MCF 10A (cell line): ENCODE results near the gene CXCL12. TPM values are rescaled to one million over a fixed set of nuclear protein-coding genes. Genes with fewer than 3 reads are reported as not detected.

ENCODE experiments used
- BruUV-seq: library from RNA; stranded (reverse); fragments of 400-500 nt; replicated peaks from 2 replicates; lab custom pipeline; 2021; lab: Mats Ljungman, UMichigan
- CTCF ChIA-PET: fragments of 300-600 bp; sonication (Branson Sonifier 250); formaldehyde crosslinking; extraction: SDS; loops from one replicate; lab custom pipeline; 2021; ENCODE audit warnings: antibody characterized with exemption, inconsistent platforms; lab: Yijun Ruan, JAX
- POLR2A ChIA-PET: fragments of 300-600, 350-650 bp; sonication (Branson Sonifier 250); formaldehyde crosslinking; extraction: SDS; loops from one replicate; lab custom pipeline; 2020; ENCODE audit warnings: antibody characterized with exemption, inconsistent platforms; lab: Yijun Ruan, JAX
- DNase-seq: peaks from one replicate; pipeline ENCODE4 v3.0.0-alpha.2; 2018; ENCODE audit not compliant: unreplicated experiment
- H3K27ac Mint-ChIP-seq: one replicate; pipeline ENCODE4 v1.8.0; 2022; ENCODE audit warnings: mild to moderate bottlenecking, low read depth, mixed read lengths; ENCODE audit not compliant: unreplicated experiment
- H3K27me3 Mint-ChIP-seq: one replicate; pipeline ENCODE4 v1.8.0; 2022; ENCODE audit warnings: mixed read lengths; ENCODE audit not compliant: insufficient read depth, unreplicated experiment
- H3K36me3 Mint-ChIP-seq: one replicate; pipeline ENCODE4 v1.8.0; 2022; ENCODE audit warnings: mild to moderate bottlenecking, moderate library complexity, mixed read lengths; ENCODE audit not compliant: insufficient read depth, unreplicated experiment
- H3K4me1 Mint-ChIP-seq: one replicate; pipeline ENCODE4 v1.8.0; 2022; ENCODE audit warnings: mixed read lengths; ENCODE audit not compliant: insufficient read depth, unreplicated experiment
- H3K4me3 Mint-ChIP-seq: one replicate; pipeline ENCODE4 v1.8.0; 2022; ENCODE audit warnings: mild to moderate bottlenecking, moderate library complexity, mixed read lengths; ENCODE audit not compliant: unreplicated experiment
- H3K9me3 Mint-ChIP-seq: one replicate; pipeline ENCODE4 v1.8.0; 2022; ENCODE audit warnings: mixed read lengths; ENCODE audit not compliant: unreplicated experiment
- intact Hi-C: fragments of 100-400 bp; cut with micrococcal nuclease; formaldehyde crosslinking; loops from 2 replicates; pipeline ENCODE4 v1.14.1; 2022
- total RNA-seq: library from RNA; stranded (reverse); gene quantifications from 2 replicates; pipeline ENCODE4 v1.2.3, GENCODE V29; 2022
- TF ChIP-seq, protein P1 (sequence below): fragments of 200-600 bp; IDR thresholded peaks from one replicate; pipeline ENCODE4 v1.8.0; 2022; ENCODE audit warnings: antibody characterized with exemption, mild to moderate bottlenecking; ENCODE audit not compliant: unreplicated experiment

Gene CXCL12
- total RNA-seq, 1 experiment from 2014 or later = not detected

DNA sequence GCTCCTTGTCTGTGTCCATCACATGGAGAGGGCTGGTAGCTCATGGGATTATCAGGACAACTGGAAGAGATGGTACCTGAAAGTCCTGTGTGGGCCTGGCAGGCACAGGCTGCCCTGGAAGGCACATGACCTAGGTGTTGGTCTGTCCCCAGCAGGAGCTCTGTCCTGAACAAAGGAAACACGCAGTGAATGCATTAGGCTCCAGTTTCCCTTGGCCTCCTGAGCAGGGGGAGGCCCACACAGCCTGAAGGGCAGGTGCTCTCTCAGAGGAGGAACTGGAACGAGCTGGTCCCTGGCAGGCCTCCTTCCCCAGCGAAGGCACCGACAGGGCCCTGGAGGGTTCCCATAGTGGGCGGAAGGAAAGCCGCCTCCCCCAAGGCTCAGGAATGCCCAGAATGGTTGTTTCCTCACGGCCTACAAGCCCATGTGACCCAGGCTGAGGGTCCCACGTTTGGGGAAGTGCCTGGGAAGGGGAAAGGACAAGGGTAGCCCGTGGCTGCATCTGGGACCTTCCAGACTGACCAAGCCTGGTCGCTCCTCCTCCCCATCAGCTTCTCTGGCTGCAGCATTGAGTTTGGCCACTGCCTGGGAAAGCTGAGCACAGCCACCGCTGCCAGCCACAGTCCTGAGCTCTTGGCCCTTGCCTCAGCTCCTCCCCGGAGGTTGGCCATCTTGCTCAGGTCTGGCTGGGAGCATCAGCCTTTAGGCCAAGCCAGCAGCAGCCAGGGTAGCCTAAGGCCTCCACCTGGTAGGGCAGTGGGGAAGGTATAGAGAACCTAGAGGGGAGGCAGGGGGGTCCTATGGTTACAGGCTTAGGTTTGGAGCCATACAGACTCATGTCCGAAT, 21.8 kb downstream of the CXCL12 start:
- Mint-ChIP-seq H3K4me1 (no peaks in the 10 kb centered on the region), H3K27ac (no peak overlapping the region), H3K4me3 (no peak overlapping the region), H3K9me3 (no peaks in the 10 kb centered on the region), H3K27me3 (peaks cover 44% of the 10 kb centered on the region), H3K36me3 (no peaks in the 10 kb centered on the region)
- CTCF ChIA-PET = interaction anchor here (0.6 kb wide), 1 partner anchor 103 kb away, joined by 3 read pairs; no protein-coding TSS in a partner anchor
- DNase-seq = no peak
- TF ChIP-seq, protein P1, sequence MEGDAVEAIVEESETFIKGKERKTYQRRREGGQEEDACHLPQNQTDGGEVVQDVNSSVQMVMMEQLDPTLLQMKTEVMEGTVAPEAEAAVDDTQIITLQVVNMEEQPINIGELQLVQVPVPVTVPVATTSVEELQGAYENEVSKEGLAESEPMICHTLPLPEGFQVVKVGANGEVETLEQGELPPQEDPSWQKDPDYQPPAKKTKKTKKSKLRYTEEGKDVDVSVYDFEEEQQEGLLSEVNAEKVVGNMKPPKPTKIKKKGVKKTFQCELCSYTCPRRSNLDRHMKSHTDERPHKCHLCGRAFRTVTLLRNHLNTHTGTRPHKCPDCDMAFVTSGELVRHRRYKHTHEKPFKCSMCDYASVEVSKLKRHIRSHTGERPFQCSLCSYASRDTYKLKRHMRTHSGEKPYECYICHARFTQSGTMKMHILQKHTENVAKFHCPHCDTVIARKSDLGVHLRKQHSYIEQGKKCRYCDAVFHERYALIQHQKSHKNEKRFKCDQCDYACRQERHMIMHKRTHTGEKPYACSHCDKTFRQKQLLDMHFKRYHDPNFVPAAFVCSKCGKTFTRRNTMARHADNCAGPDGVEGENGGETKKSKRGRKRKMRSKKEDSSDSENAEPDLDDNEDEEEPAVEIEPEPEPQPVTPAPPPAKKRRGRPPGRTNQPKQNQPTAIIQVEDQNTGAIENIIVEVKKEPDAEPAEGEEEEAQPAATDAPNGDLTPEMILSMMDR = no peak
- intact Hi-C loops = no loop called here
- POLR2A ChIA-PET = no interaction called here
- BruUV-seq = no TSS peak

DNA sequence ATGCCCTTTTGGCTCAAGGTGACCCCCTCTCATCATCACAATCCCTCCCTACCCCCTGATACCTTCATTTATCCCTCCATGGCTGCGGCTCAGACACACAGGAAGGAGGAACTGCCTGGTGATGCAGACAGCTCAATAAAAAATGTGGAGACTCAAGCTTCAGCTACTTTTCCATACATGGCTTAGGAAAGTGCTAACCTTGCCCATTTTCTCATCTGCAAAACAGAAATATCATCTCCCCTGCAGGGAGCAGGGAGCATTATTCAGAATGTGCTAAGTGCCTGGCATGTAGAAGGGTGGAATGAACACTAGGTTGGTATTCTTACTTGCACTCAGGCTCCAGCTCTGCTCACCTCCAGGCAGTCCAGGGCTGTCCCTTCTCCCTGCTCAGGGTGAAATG, 23.8 kb downstream of the CXCL12 start:
- ChIA-PET POLR2A (no interaction called here), CTCF (interaction anchor here (1.5 kb wide), 1 partner anchor 690 kb away, joined by 3 read pairs; no protein-coding TSS in a partner anchor)
- Mint-ChIP-seq H3K36me3 (no peaks in the 10 kb centered on the region), H3K4me1 (peaks cover 9% of the 10 kb centered on the region), H3K27me3 (peaks cover 42% of the 10 kb centered on the region), H3K9me3 (no peaks in the 10 kb centered on the region), H3K27ac (no peak overlapping the region), H3K4me3 (no peak overlapping the region)
- DNase-seq = no peak
- TF ChIP-seq, protein P1 = no peak
- no TSS peak for BruUV-seq
- intact Hi-C loops = no loop called here

DNA sequence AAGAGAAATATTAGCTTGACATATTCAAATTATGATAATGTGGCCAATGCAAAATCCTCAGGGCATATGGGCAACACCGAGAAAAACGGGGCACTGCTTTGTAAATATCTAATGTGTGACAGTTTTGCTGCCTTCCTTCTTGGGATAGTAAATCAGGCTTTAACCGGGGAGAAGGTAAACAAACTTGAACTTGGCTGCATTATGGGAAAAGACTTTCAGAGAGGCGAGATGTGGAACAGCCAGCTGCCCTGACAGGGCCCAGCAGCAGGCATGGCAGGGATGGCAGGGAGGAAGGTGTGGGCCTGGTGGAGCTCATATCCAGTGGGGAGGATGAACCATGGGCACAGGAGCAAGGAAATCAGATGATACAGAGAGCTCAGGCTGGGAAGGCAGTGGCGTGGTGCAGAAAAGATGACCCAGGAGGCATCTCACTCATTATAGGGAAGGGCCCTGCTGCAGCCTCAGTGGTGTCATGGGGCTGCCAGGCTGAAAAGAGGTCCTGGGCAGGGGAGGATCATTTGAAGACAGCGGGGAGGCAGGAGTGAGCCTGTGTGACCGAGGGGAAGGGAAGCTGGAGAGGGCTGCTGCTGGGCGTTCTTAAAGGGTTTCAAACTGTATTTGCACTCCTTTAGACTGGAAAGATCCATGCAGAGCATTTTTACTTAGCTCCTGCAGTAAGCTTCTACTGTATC, 26.7 kb downstream of the CXCL12 start:
- TF ChIP-seq, protein P1 = no peak
- ChIA-PET CTCF (no interaction called here), POLR2A (no interaction called here)
- Mint-ChIP-seq H3K27me3 (peaks cover 48% of the 10 kb centered on the region), H3K27ac (no peak overlapping the region), H3K4me1 (peaks cover 9% of the 10 kb centered on the region), H3K9me3 (no peaks in the 10 kb centered on the region), H3K4me3 (no peak overlapping the region), H3K36me3 (no peaks in the 10 kb centered on the region)
- BruUV-seq = no TSS peak
- intact Hi-C loops = no loop called here
- DNase-seq = no peak

DNA sequence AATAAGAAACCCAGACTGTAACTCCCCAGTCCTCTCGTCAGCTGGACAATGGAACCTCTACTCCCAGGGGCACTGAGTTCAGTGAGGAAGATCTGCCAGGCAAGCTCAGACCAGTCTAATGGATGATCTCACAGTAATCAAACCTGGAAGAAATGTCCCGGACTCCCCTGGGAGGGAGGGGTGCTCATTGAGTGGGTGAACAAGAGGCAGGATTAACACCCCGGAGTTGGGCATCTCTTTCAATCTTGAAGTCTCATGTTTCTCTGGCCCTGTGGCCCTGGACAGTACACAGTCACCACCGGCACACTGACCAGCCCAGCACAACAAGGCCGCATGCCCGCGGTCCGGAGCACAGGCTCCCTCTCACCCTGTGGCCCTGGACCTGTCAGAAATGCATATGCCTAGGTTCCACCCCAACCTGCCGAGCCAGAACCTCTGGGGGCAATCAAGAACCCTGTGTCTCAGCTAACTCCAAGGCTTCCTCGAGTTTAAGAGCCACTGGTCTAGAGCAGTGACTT, 27.8 kb downstream of the CXCL12 start:
- POLR2A ChIA-PET = no interaction called here
- no peaks in the 10 kb centered on the region for H3K9me3 Mint-ChIP-seq

More for the DNA sequence above, 27.8 kb downstream of the CXCL12 start:
- Mint-ChIP-seq H3K4me3 (no peak overlapping the region), H3K36me3 (no peaks in the 10 kb centered on the region), H3K27ac (no peak overlapping the region), H3K4me1 (peaks cover 9% of the 10 kb centered on the region), H3K27me3 (peaks cover 58% of the 10 kb centered on the region)
- no TSS peak for BruUV-seq
- intact Hi-C loops = no loop called here
- CTCF ChIA-PET = no interaction called here
- DNase-seq = no peak
- TF ChIP-seq, protein P1 = no peak
